ENCODE data around the gene ARL4A. TPM values are rescaled to one million over a fixed set of nuclear protein-coding genes. Genes with fewer than 3 reads are reported as not detected.

The ARL4A gene
- total and polyA plus RNA-seq, 9 of the 15 experiments (the other 6 are each of a cell fraction or from before 2014, with no cell fraction given), result 118 to 688 (median 172) TPM

GRCh38 chr7:12686891-12687717 lies at the start of gene ARL4A (continued):
- TF ChIP-seq E2F1 (CRISPR knock-in tag; IDR thresholded peaks at IDR 0.05) (no peak), ZNF699 (CRISPR knock-in tag; IDR thresholded peaks at IDR 0.05; ENCODE audit: insufficient replicate concordance) (no peak), NCOA2 (IDR thresholded peaks at IDR 0.05; ENCODE audit: partially characterized antibody in 2 of 2) (no peak), ZNF318 (IDR thresholded peaks at IDR 0.05; ENCODE audit: borderline replicate concordance in 1 of 2, low read depth in 1 of 2) (no peak), ZNF253 (CRISPR knock-in tag; conservative IDR thresholded peaks at IDR 0.05) (no peak), ARID3B (CRISPR knock-in tag; IDR thresholded peaks at IDR 0.05; ENCODE audit: borderline replicate concordance) (no peak), ZNF57 (CRISPR knock-in tag; IDR thresholded peaks at IDR 0.05) (no peak), HSF4 (CRISPR knock-in tag; IDR thresholded peaks at IDR 0.05; ENCODE audit: borderline replicate concordance) (no peak), ESRRA (IDR thresholded peaks at IDR 0.05; ENCODE audit: borderline replicate concordance, low read depth) (peak; percentile 44; the same call in 1 of the 2 replicates), NR4A1 (CRISPR knock-in tag; IDR thresholded peaks at IDR 0.05) (no peak), NR4A1 (tag; IDR thresholded peaks at IDR 0.05) (0 out of 2 replicates have a peak, but pooled peaks have one; percentile 35), KLF6 (CRISPR knock-in tag; IDR thresholded peaks at IDR 0.05; ENCODE audit: borderline replicate concordance) (no peak)
